ENCODE data around the gene RPS17.
"Not testable (repeated sequence)": the region's sequence is repeated elsewhere in the genome, so short reads cannot be mapped to it uniquely, and the experiment has no call there.

The RPS17 gene

DNA sequence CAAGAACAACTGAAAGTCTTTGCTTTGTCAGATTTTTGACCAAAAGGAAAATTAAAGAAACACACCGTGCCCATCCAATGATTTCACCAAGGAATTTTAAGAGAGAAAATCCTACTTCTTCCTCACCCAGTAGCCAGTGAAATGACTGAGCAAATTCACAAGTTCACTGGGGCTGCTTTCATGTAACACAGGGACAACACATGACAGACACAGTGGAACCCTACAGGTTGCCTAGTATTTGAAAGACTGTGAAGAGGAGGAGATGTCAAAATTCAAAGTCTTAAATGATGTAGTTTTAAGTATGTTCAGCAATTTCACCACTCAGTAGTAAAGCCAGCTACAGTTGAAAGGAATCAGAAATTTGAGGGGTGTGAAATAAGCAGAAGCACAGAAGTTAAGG lies 33.2 kb downstream of the RPS17 start:
- DNase-seq, result not testable (repeated sequence)

DNA sequence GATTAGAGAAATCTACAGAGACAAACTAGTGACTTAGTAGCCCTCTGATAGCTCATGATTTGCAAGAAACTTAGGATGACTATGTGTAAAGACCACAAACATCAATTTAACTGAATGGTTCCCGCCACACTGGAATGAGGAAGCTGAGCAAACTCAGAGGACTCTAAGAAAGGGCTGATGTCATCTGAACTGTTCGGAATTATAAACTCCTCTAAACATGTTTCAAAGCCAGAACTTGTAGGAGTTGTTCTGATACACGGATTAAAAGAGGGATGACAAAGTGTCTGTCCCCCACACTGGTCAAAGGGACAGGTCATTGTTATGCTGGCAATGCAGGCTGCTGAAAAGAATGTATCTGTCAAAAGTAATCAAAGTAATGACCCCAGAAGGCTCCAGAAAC lies 34.4 kb downstream of the RPS17 start:
- not testable (repeated sequence) for DNase-seq

DNA sequence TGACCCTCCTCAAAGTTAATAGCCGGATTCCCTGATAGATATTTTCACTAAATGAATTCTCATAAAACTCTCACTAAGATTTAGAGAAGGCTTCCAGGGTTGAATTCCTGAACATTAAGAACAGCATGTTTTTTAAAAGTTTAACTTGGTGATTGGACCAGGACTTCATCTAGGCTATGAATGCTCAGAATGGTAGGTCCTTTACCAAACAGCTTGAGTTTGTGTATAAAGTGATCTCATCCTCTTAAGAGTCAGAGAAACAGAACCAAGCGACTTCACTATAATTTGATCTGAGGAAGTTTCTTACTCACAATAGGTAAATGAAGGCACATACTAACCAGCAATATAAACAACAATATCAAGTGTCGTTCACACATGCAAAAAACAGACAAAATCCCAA lies 36.2 kb downstream of the RPS17 start:
- DNase-seq, result not testable (repeated sequence)

DNA sequence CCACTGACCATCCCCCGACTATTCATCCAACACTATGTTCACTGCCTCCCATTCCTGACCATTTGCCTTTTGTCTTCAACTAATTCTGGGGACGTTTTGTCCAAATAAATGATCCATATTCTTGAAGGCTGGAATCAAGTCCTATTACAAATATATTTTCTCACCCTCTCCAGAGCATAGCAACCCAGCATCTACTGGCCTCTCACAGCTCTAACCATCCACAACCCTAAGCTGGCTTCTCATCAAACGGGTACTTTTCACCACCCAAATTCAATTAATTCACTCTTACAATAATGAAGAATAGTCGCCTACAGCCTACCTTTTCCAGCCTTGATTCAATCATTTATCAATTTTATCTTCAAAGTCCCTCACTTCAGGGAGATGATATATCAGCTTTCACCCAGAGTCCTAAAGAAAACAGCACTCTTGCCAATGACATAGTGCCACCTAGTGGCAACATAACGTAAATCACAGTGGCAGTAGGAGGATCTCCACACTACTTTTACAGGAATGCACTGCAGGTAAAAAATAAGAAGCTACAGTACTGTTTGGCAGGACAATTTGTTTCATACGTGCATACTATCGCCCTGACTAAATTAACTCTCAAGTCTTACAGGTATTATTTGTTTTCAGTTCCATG lies 37.4 kb downstream of the RPS17 start:
- DNase-seq, result not testable (repeated sequence)

DNA sequence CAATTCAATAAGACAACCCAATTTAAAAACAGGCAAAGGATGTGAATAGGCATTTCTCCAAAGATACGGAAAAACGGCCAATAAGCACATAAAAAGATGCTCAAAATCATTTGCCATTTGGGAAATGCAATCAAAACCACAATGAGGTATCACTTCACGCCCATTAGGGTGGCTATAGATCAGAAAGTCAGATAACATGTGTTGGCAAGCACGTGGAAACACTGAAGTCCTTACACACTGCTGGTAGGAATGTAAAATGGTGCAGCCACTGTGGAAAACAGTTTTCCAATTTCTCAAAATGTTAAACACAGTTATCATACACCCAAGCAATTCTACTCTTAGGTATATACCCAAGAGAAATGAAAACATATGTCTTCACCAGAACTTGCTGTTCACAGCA lies 39.5 kb downstream of the RPS17 start:
- not testable (repeated sequence) for DNase-seq

DNA sequence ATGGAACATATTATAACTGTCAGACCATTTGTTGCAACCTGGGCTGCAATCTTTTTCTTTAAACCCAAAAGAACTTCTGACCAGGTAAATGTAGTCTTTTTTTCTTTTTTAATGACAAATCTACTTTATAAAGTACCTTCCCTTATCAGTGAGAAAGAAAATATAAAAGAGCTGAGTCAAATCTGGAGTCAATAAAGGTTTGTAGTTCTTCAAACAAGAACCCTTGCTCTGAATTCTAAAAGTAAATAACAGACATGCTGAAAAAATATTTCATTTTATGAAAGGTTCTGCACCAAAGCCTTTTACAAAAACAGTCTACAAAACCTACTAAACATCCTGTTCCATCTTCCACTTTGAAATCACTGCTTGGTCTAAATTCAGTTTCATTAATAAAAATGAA lies 42.3 kb downstream of the RPS17 start:
- not testable (repeated sequence) for DNase-seq

DNA sequence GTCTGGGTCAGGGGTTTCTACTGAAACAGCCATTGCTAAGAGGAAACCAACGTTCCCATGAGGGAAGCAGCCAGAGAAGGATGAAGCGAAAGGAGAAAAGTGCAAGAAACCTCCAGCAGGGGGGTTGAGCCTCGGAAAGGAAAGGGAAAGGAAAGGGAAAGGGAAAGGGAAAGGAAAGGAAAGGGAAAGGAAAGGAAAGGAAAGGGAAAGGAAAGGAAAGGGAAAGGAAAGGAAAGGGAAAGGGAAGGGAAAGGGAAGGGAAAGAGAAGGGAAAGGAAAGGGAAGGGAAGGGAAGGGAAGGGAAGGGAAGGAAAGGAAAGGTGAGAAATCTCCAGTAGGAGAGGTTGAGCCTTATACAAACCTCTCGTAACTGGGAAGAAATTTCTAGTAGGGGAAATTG lies 52.0 kb downstream of the RPS17 start:
- DNase-seq, result not testable (repeated sequence)

DNA sequence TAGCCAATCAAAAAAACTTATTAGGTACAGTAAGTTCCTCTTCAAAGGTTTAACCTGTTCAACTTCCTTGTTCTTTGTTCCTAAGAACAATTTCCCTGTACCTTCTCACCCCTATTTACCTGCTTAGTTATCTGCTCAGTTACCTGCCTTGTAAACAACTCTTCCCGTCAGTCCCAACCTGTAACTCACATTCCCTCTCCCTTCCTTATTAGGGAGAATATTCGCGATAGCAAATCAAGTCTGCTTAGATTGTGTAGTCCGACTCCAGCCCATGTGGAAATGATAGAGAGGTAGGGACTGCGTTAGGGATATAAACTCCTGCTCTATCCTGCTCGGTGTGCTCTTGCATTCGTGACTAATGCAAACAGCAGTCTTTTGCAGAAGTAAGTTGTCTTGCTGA lies 53.2 kb downstream of the RPS17 start:
- DNase-seq, result not testable (repeated sequence)
